ENCODE measurements around the gene ANKS3.

- no peak for TF ChIP-seq EZH2 (IDR thresholded peaks at IDR 0.05; ENCODE audit: low read depth, low read length, severe bottlenecking)
- TF ChIP-seq, protein P1, sequence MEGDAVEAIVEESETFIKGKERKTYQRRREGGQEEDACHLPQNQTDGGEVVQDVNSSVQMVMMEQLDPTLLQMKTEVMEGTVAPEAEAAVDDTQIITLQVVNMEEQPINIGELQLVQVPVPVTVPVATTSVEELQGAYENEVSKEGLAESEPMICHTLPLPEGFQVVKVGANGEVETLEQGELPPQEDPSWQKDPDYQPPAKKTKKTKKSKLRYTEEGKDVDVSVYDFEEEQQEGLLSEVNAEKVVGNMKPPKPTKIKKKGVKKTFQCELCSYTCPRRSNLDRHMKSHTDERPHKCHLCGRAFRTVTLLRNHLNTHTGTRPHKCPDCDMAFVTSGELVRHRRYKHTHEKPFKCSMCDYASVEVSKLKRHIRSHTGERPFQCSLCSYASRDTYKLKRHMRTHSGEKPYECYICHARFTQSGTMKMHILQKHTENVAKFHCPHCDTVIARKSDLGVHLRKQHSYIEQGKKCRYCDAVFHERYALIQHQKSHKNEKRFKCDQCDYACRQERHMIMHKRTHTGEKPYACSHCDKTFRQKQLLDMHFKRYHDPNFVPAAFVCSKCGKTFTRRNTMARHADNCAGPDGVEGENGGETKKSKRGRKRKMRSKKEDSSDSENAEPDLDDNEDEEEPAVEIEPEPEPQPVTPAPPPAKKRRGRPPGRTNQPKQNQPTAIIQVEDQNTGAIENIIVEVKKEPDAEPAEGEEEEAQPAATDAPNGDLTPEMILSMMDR (IDR thresholded peaks at IDR 0.05; ENCODE audit: control extremely low read depth in 1 of 3, insufficient read depth in 1 of 3, low read depth in 1 of 3, low read length in 3 of 3) = no peak
- no peak for TF ChIP-seq BCL11A (IDR thresholded peaks at IDR 0.05; ENCODE audit: low read depth in 2 of 2, low read length in 2 of 2)
- no peak for TF ChIP-seq RXRA (IDR thresholded peaks at IDR 0.05; ENCODE audit: insufficient read depth, low read depth, low read length)
- no peak for TF ChIP-seq RNF2 (IDR thresholded peaks at IDR 0.05; ENCODE audit: borderline replicate concordance, low read depth, low read length, missing control alignments, poor library complexity, severe bottlenecking)
- TF ChIP-seq, protein P2, sequence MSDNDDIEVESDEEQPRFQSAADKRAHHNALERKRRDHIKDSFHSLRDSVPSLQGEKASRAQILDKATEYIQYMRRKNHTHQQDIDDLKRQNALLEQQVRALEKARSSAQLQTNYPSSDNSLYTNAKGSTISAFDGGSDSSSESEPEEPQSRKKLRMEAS (IDR thresholded peaks at IDR 0.05) = no peak
- TF ChIP-seq CREB1 (IDR thresholded peaks at IDR 0.05) = no peak
- TF ChIP-seq CBX5 (IDR thresholded peaks at IDR 0.05; ENCODE audit: low read depth, low read length) = no peak
- no peak for TF ChIP-seq JUN (IDR thresholded peaks at IDR 0.05; ENCODE audit: low read depth, low read length)
- no peak for TF ChIP-seq POLR2AphosphoS5 (IDR thresholded peaks at IDR 0.05; ENCODE audit: low read depth, low read length)
- TF ChIP-seq, protein P3, sequence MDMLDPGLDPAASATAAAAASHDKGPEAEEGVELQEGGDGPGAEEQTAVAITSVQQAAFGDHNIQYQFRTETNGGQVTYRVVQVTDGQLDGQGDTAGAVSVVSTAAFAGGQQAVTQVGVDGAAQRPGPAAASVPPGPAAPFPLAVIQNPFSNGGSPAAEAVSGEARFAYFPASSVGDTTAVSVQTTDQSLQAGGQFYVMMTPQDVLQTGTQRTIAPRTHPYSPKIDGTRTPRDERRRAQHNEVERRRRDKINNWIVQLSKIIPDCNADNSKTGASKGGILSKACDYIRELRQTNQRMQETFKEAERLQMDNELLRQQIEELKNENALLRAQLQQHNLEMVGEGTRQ (IDR thresholded peaks at IDR 0.05; ENCODE audit: low read length) = no peak
- no peak for TF ChIP-seq RAD21 (IDR thresholded peaks at IDR 0.05 in 1 of 2, conservative IDR thresholded peaks at IDR 0.05 in 1 of 2; ENCODE audit: low read depth in 2 of 2, low read length in 2 of 2)
These were observed 14.8 kb upstream of the ANKS3 start for GRCh38 chr16:4748682-4749411.

Measured in H1 (cell line).